Adrenal gland (tissue), 5 donors: ENCODE results near the gene SSTR4.

Experiments
- POLR2A ChIP-seq, 2 donors: fragments of 450-650 bp; IDR thresholded peaks; one replicate each; pipeline ENCODE4 v1.6.1; 2017; ENCODE audit warnings: antibody characterized with exemption in 2 of 2, mild to moderate bottlenecking in 2 of 2, moderate library complexity in 1 of 2
- TF ChIP-seq, protein P1 (sequence below), 6 experiments: fragments of 450-650 bp in 4 of 6; fragments of 200-600 bp in 2 of 6; sonication (generic) in 1 of 6; IDR thresholded peaks; 1 replicate in 5 of 6; 2 replicates in 1 of 6; pipeline versions ENCODE4 v1.5.1 to v1.8.0; 2016 to 2021; ENCODE audit warnings: antibody characterized with exemption in 6 of 6, mild to moderate bottlenecking in 2 of 6, moderate library complexity in 1 of 6
- donor health status: DM: no; HTN: no; CAD: no.

DNA sequence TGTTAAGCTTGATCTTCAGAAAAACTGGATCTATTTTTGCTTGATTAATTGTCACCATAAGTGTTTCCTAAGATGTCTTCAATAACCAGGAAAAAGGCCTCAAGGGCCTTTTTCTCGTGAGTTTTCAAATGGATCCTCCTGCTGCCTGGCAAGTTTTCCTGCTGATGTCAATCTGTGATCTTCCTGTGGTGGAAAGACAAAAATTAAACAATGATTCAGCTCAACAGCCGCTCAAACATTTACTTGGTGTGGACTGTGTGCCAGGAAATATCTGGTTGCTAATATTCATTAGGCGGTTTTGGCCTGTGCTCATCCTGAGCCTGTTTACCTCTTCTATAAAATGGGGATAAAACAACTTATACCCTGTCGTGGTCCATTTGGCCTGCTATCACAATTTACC, 35.4 kb upstream of the SSTR4 start:
- TF ChIP-seq, protein P1, sequence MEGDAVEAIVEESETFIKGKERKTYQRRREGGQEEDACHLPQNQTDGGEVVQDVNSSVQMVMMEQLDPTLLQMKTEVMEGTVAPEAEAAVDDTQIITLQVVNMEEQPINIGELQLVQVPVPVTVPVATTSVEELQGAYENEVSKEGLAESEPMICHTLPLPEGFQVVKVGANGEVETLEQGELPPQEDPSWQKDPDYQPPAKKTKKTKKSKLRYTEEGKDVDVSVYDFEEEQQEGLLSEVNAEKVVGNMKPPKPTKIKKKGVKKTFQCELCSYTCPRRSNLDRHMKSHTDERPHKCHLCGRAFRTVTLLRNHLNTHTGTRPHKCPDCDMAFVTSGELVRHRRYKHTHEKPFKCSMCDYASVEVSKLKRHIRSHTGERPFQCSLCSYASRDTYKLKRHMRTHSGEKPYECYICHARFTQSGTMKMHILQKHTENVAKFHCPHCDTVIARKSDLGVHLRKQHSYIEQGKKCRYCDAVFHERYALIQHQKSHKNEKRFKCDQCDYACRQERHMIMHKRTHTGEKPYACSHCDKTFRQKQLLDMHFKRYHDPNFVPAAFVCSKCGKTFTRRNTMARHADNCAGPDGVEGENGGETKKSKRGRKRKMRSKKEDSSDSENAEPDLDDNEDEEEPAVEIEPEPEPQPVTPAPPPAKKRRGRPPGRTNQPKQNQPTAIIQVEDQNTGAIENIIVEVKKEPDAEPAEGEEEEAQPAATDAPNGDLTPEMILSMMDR (IDR thresholded peaks at IDR 0.05) = no peak
- TF ChIP-seq POLR2A (IDR thresholded peaks at IDR 0.05) = no peak
